Measurements from ENCODE around the gene WWP2. TPM values are rescaled to one million over a fixed set of nuclear protein-coding genes. Genes with fewer than 3 reads are reported as not detected.

The WWP2 gene
- 21.7 and 32.9 TPM in 2 replicates for total RNA-seq

DNA sequence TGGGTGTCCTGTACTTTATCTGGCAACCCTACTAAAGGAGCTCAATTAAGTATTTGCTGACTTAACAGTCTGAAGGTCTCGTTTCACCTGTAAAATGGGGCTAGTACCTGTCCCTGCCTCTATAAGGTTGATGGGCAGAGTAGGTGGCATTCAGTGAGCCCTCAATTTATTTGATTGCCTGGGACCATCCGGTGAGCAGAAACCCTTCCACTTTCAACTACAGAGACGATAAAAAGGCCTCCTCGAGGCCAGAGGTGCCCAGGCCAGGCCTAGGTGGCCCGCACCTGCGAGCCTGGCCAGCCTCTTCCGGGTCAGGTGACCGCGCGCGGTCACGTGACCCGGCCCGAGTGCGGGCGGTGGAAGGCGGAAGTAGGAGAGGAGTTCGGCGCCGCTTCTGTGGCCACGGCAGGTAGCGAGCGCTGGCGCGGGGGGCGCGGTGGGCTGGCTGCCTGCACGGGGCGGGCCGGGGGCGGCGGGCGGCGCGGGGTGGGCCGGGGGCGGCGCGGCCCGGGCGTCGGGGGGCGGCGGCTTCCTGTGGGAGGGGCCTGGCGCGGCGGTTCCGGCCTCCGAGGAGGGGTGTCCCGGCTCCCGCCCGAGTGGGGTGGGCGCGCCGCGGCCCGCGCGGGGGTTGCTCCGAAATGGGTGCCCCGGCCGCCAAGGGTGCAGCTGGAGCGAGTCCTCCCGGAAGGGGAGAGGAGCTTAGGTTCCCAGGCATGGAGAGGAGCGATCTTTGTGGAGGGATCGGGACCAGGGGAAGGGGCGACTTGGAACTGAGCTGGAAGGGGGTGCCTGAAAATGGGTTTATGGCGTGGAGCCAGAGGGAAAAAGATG is at the start of gene WWP2:
Gene WWP2 (plus strand): TSS at position 350 of the 831 bp plus-strand sequence. CDS start 24,679 bp downstream, outside the sequence.

DNA sequence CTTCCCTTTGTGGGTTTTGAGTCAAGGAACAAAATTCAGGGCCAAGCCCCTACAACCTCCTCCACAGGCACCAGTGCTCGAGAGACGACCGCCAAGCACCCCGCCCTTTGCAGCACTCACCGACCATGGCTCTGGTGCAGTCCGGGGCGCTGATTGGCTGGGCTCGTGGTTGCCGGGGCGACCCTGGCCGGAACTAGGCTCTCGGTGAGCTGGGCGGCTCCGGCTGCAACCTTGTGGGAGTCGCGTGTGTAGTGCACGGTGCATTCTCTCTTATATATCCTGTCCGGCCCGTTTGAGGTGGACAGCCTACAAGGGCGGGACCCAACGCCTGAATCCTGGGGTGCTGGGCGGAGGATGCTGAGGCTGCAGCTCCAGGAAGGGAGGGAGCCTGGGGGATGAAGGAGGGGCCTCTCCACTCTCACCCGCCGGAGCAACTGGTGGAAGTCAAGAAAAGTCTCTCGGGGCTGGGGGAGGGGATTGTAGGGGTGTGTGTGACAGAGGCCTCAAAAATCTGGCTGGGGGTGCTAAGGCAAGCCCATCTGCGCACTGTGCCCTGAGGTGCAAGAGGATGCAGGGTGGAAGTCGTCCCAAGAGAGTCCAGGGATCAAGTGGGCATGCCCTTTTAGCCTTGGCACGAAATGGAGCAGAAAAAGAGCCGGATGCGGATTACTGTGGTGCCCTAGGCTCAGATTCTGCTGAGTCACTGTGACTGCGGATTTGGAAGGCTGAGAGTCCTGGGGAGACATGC is 35.6 kb upstream of the WWP2 start, which contains the start of gene NQO1:
Gene NQO1 (minus strand): TSS at position 248 of the 748 bp plus-strand sequence. CDS start 121 bp downstream, at position 127.

DNA sequence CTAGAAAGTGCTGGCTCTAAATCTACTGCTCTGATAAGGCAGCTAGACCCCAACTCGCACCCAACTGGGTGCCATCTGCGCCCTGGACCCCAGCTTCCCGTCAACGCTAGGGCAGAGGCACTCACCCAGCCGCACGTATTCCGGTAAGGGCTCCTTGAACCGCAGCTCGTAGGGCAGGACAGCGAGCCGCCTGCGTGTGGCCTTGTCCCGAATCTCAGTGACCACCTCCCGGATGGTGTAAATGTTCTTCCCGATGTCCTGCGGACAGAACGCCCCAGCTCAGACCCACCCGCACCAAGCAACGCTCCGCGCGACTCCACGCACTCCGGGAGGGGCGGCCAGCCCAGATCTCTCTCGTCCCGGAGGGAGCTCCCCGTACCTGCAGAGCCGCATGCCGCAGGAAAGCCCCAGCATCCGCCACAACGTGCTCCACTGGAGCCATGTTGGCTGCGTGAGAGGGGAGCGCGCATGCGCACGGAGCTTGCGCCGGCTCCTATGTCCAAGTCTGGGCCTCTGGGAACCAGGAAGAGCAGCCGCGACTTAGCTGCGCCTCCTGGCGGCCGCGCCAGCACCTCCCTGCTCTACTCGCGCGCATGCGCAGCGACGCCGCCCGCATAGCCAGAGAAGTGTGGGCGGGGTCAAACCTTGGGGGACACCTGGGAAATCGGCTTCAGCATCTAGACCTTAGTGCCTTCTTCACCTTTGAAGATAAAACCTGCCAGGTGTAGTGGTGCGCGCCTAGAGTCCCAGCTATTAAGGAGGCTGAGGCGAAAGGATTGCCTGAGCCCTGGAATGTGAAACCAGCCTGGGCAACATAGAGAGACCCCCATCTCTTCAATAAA is 7.4 kb upstream of the WWP2 start, which contains the start of gene NOB1:
Gene NOB1 (minus strand): TSS at position 458 of the 842 bp plus-strand sequence. CDS start 16 bp downstream, at position 442.

DNA sequence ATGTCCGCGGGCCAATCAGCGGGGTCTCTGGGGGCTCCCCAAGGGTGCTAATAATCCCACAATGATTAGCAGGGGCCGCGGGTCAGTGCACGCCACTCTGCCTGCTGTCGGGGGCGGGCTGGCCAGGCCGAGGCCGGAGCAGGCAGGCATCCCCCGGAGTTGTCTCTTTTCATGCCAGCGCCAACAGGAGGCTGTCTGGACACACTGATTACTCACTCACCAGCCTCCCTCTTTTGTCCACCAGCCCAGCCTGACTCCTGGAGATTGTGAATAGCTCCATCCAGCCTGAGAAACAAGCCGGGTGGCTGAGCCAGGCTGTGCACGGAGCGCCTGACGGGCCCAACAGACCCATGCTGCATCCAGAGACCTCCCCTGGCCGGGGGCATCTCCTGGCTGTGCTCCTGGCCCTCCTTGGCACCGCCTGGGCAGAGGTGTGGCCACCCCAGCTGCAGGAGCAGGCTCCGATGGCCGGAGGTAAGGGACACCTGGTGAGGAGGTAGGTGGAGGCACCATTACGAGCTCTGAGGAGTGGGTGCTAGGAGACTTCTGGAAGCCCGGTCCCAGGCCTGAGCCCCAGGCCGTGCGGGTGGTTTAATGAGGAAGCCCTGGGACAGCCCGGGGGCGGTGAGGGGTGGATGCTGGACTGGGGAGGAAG is 189.0 kb downstream of the WWP2 start, which contains the start of gene CLEC18A:
Gene CLEC18A (plus strand): TSS at position 318 of the 655 bp plus-strand sequence. CDS start 33 bp downstream, at position 351.

Other genes with a start within 250 kb of the WWP2 start
- 16.0 and 21.8 TPM in 2 replicates for gene NFAT5, start 196.4 kb upstream of the WWP2 start, total RNA-seq
- 589 and 681 TPM in 2 replicates for gene NQO1, start 35.8 kb upstream of the WWP2 start, total RNA-seq
- 22.2 and 36.3 TPM in 2 replicates for gene NOB1, start 7.4 kb upstream of the WWP2 start, total RNA-seq
- gene CLEC18A, start 189.0 kb downstream of the WWP2 start, total RNA-seq: not detected in 2 replicates